Sigmoid colon (tissue), 4 donors: ENCODE measurements around the gene PGM1.

Source experiments
- CTCF ChIP-seq, 4 experiments: fragments of 450-650 bp in 3 of 4; fragments of 200-600 bp in 1 of 4; IDR thresholded peaks; one replicate each; pipeline ENCODE4 v1.5.1; 2016 to 2019; ENCODE audit warnings: antibody characterized with exemption in 4 of 4, mild to moderate bottlenecking in 3 of 4, moderate library complexity in 2 of 4
- EP300 ChIP-seq, 4 donors: sonication (generic); formaldehyde crosslinking; IDR thresholded peaks; one replicate each; pipeline ENCODE4 v1.6.1; 2017; ENCODE audit warnings: antibody characterized with exemption in 4 of 4

- TF ChIP-seq CTCF (IDR thresholded peaks at IDR 0.05) (no peak), EP300 (IDR thresholded peaks at IDR 0.05) (no peak)
Measured at GRCh38 chr1:63590166-63590560, 3.0 kb upstream of the PGM1 start.
